GM18867 (cell line): ENCODE measurements around the gene DNAH1.

Experiments used
- ATAC-seq: cut with Tn5 transposase; IDR thresholded peaks from one replicate; pipeline ENCODE4 v1.9.1; 2021; ENCODE audit warnings: mild to moderate bottlenecking, moderate library complexity; ENCODE audit not compliant: unreplicated experiment

The DNAH1 gene

GRCh38 chr3:52310861-52311575 lies 5.1 kb upstream of the DNAH1 start:
- peak; percentile 59 for ATAC-seq

- ATAC-seq: no peak
Observed at GRCh38 chr3:52311576-52312119, 4.5 kb upstream of the DNAH1 start.

- ATAC-seq: peak; percentile 2
Observed at GRCh38 chr3:52313188-52313773, 2.8 kb upstream of the DNAH1 start.

- ATAC-seq: peak; percentile 84
Observed at GRCh38 chr3:52313774-52314188, 2.3 kb upstream of the DNAH1 start.

- ATAC-seq: no peak
Observed at GRCh38 chr3:52314489-52314888, 1.6 kb upstream of the DNAH1 start.

GRCh38 chr3:52315006-52315405 lies 1.1 kb upstream of the DNAH1 start:
- no peak for ATAC-seq

GRCh38 chr3:52317208-52318000 lies 1.3 kb downstream of the DNAH1 start:
- no peak for ATAC-seq

- no peak for ATAC-seq
Observed at GRCh38 chr3:52318186-52318816, 2.2 kb downstream of the DNAH1 start.

- no peak for ATAC-seq
Observed at GRCh38 chr3:52319921-52320595, 3.9 kb downstream of the DNAH1 start.

- no peak for ATAC-seq
Observed at GRCh38 chr3:52321481-52321880, 5.4 kb downstream of the DNAH1 start.

- no peak for ATAC-seq
Observed at GRCh38 chr3:52322466-52322865, 6.3 kb downstream of the DNAH1 start.

GRCh38 chr3:52323526-52324295 lies 7.6 kb downstream of the DNAH1 start:
- no peak for ATAC-seq

GRCh38 chr3:52324676-52325075 lies 8.6 kb downstream of the DNAH1 start:
- ATAC-seq: no peak

GRCh38 chr3:52325686-52326085 lies 9.6 kb downstream of the DNAH1 start:
- ATAC-seq: no peak

- no peak for ATAC-seq
Observed at GRCh38 chr3:52326976-52327375, 10.9 kb downstream of the DNAH1 start.

- no peak for ATAC-seq
Observed at GRCh38 chr3:52327486-52328290, 11.6 kb downstream of the DNAH1 start.

GRCh38 chr3:52328536-52329080 lies 12.5 kb downstream of the DNAH1 start:
- ATAC-seq: no peak

GRCh38 chr3:52330194-52330805 lies 14.2 kb downstream of the DNAH1 start:
- no peak for ATAC-seq
